PC-9 (cell line): ENCODE results near the gene UBA6. TPM values are rescaled to one million over a fixed set of nuclear protein-coding genes. Genes with fewer than 3 reads are reported as not detected.

Source experiments
- BruUV-seq: library from RNA; stranded (reverse); fragments of 400-500 nt; replicated peaks from 2 replicates; lab custom pipeline; 2021; lab: Mats Ljungman, UMichigan
- CTCF ChIA-PET: fragments of 300-600 bp; sonication (Branson Sonifier 250); formaldehyde crosslinking; loops from one replicate; lab custom pipeline; 2022; ENCODE audit warnings: antibody characterized with exemption; lab: Charles Lee
- POLR2A ChIA-PET: fragments of 300-600 bp; sonication (Branson Sonifier 250); formaldehyde crosslinking; loops from one replicate; lab custom pipeline; 2022; ENCODE audit warnings: antibody characterized with exemption; ENCODE audit not compliant: unreplicated experiment; lab: Charles Lee
- DNase-seq, 2 experiments: peaks; one replicate each; pipeline versions ENCODE4 v3.0.0 to v3.0.0-alpha.2; 2015 to 2022; ENCODE audit warnings: mixed read lengths in 1 of 2
- H2AFZ ChIP-seq: fragments of 200-600 bp; sonication (generic); 2 replicates; pipeline ENCODE4 v1.8.1; 2017; ENCODE audit warnings: antibody characterized with exemption
- H3F3A ChIP-seq: fragments of 200-600 bp; sonication (generic); 2 replicates; pipeline ENCODE4 v1.8.1; 2017; ENCODE audit warnings: antibody characterized with exemption, mild to moderate bottlenecking, low read depth; ENCODE audit not compliant: insufficient read depth
- H3K27ac ChIP-seq: fragments of 200-600 bp; sonication (generic); 2 replicates; pipeline ENCODE4 v1.6.1; 2016; ENCODE audit warnings: mixed run types
- H3K27me3 ChIP-seq: fragments of 200-600 bp; sonication (generic); 2 replicates; pipeline ENCODE4 v1.6.1; 2016; ENCODE audit warnings: low read depth, mixed run types; ENCODE audit not compliant: insufficient read depth
- H3K36me3 ChIP-seq: fragments of 200-600 bp; sonication (generic); 2 replicates; pipeline ENCODE4 v1.6.1; 2016; ENCODE audit warnings: low read depth, mixed run types
- H3K4me1 ChIP-seq: fragments of 200-600 bp; sonication (generic); replicated peaks from 2 replicates; pipeline ENCODE4 v1.6.1; 2016; ENCODE audit warnings: mixed run types; ENCODE audit not compliant: insufficient read depth
- H3K4me2 ChIP-seq: fragments of 200-600 bp; sonication (generic); 2 replicates; pipeline ENCODE4 v1.6.1; 2017; ENCODE audit warnings: mixed run types
- H3K4me3 ChIP-seq: fragments of 200-600 bp; sonication (generic); 2 replicates; pipeline ENCODE4 v1.6.1; 2016; ENCODE audit warnings: mixed run types
- H3K79me2 ChIP-seq: fragments of 200-600 bp; sonication (generic); 2 replicates; pipeline ENCODE4 v1.6.1; 2017; ENCODE audit warnings: low read depth, mixed run types
- H3K9me2 ChIP-seq: fragments of 200-600 bp; sonication (generic); 2 replicates; pipeline ENCODE4 v1.8.1; 2017; ENCODE audit warnings: mild to moderate bottlenecking; ENCODE audit not compliant: insufficient read depth
- H3K9me3 ChIP-seq: fragments of 200-600 bp; sonication (generic); 2 replicates; pipeline ENCODE4 v1.8.1; 2016; ENCODE audit warnings: low read depth; ENCODE audit not compliant: insufficient read depth
- H4K20me1 ChIP-seq: fragments of 200-600 bp; sonication (generic); 2 replicates; pipeline ENCODE4 v1.8.1; 2017; ENCODE audit not compliant: insufficient read depth
- CTCF ChIP-seq: fragments of 200-600 bp; sonication (generic); conservative IDR thresholded peaks from 2 replicates; pipeline ENCODE4 v1.6.1; 2017; ENCODE audit warnings: mixed run types, antibody characterized with exemption, mild to moderate bottlenecking, moderate library complexity
- EZH2 ChIP-seq: fragments of 200-600 bp; sonication (generic); IDR thresholded peaks from 2 replicates; pipeline ENCODE4 v1.8.0; 2017; ENCODE audit warnings: antibody characterized with exemption, low read depth
- intact Hi-C: fragments of 100-400 bp; cut with micrococcal nuclease; formaldehyde crosslinking; loops from one replicate; pipeline ENCODE4 v1.10.0; 2022; ENCODE audit not compliant: unreplicated experiment
- total RNA-seq: library from RNA; stranded (reverse); gene quantifications from 2 replicates; pipeline ENCODE4 v1.2.3, GENCODE V29; 2021

The UBA6 gene
- total RNA-seq, 1 experiment from 2014 or later: 64.2 TPM

GRCh38 chr4:67614186-67614585, 86.8 kb downstream of the UBA6 start:
- Histone ChIP-seq H3K4me2 (no peak overlapping the region), H3K79me2 (no peaks in the 10 kb centered on the region), H2AFZ (no peak overlapping the region), H4K20me1 (no peaks in the 10 kb centered on the region), H3K27me3 (no peaks in the 10 kb centered on the region), H3K36me3 (no peaks in the 10 kb centered on the region), H3K9me2 (no peaks in the 10 kb centered on the region), H3K27ac (no peak overlapping the region), H3K4me1 (0 out of 2 replicates have a peak, but pooled peaks cover 7% of the 10 kb centered on the region), H3F3A (no peaks in the 10 kb centered on the region), H3K9me3 (no peaks in the 10 kb centered on the region), H3K4me3 (no peak overlapping the region)
- DNase-seq: no peak
- ChIA-PET POLR2A (no interaction called here), CTCF (no interaction called here)
- BruUV-seq: no TSS peak
- intact Hi-C loops: no loop called here
- TF ChIP-seq EZH2 (no peak), CTCF (no peak)

- no TSS peak for BruUV-seq
- H3K27ac ChIP-seq: no peak overlapping the region
- H3K4me3 ChIP-seq: no peak overlapping the region
- H3K27me3 ChIP-seq: no peaks in the 10 kb centered on the region
- H2AFZ ChIP-seq: no peak overlapping the region
- H4K20me1 ChIP-seq: no peaks in the 10 kb centered on the region
- intact Hi-C loops: no loop called here
- H3K9me2 ChIP-seq: no peaks in the 10 kb centered on the region
- no peaks in the 10 kb centered on the region for H3K79me2 ChIP-seq
- CTCF ChIA-PET: no interaction called here
- no peaks in the 10 kb centered on the region for H3K36me3 ChIP-seq
- POLR2A ChIA-PET: no interaction called here
- no peak overlapping the region for H3K4me2 ChIP-seq
- DNase-seq: no peak
- no peaks in the 10 kb centered on the region for H3F3A ChIP-seq
- no peaks in the 10 kb centered on the region for H3K9me3 ChIP-seq
- H3K4me1 ChIP-seq: no peaks in the 10 kb centered on the region
- TF ChIP-seq CTCF: no peak
- no peak for TF ChIP-seq EZH2
Observed at GRCh38 chr4:67608027-67608426, 92.9 kb downstream of the UBA6 start.

- CTCF ChIA-PET: no interaction called here
- POLR2A ChIA-PET: no interaction called here
Observed at GRCh38 chr4:67604749-67605148, 96.2 kb downstream of the UBA6 start.

More at GRCh38 chr4:67604749-67605148, 96.2 kb downstream of the UBA6 start:
- intact Hi-C loops: no loop called here
- Histone ChIP-seq H3K79me2 (no peaks in the 10 kb centered on the region), H3F3A (no peaks in the 10 kb centered on the region), H3K4me2 (no peak overlapping the region), H3K9me3 (no peaks in the 10 kb centered on the region), H3K4me1 (no peaks in the 10 kb centered on the region), H2AFZ (no peak overlapping the region), H3K27ac (no peak overlapping the region), H3K36me3 (no peaks in the 10 kb centered on the region), H3K27me3 (no peaks in the 10 kb centered on the region), H3K9me2 (no peaks in the 10 kb centered on the region), H3K4me3 (no peak overlapping the region), H4K20me1 (no peaks in the 10 kb centered on the region)
- no peak for TF ChIP-seq EZH2
- no peak for TF ChIP-seq CTCF
- no TSS peak for BruUV-seq
- DNase-seq: no peak
